ENCODE measurements around the gene PDE8B.

GRCh38 chr5:77396017-77396416, 185.5 kb downstream of the PDE8B start:
- TF ChIP-seq POLR2AphosphoS5 (IDR thresholded peaks at IDR 0.05; ENCODE audit: borderline replicate concordance, low read depth, low read length) (no peak), EZH2 (IDR thresholded peaks at IDR 0.05) (no peak), FOXP2 (optimal IDR thresholded peaks at IDR 0.05; ENCODE audit: control extremely low read depth, extremely low read length, insufficient read depth) (no peak)

Measured in SK-N-MC (cell line).